Ramos (cell line): ENCODE data around the gene RNU5D-1.

Source experiments
- in situ Hi-C: fragments of 300-500 bp; cut with MboI; formaldehyde crosslinking; loops from one replicate; pipeline ENCODE4 v1.14.3; 2022; ENCODE audit warnings: low sequenced_read_pairs; ENCODE audit not compliant: unreplicated experiment

RNU5D-1 gene

DNA sequence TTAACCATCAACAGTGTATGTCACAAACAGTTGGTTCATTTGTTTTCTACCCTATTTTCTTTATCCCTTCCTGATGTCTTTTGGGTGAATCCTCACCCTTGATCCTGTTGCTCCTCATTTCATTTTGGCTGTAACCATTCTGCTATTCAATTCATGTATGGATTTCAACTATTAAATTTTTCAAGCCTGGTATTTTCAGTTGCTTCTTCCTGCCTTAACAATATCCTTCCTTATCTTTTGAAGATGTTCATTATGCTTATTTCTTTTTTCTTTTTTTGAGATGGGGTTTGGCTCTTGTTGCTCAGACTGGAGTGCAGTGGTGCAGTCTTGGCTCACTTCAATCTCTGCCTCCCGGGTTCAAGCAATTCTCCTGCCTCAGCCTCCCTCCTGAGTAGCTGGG is 2.8 kb upstream of the RNU5D-1 start:
- in situ Hi-C loops = loop anchor here (5.0 kb wide), 1 partner anchor 84 kb away; no protein-coding TSS in a partner anchor

- in situ Hi-C loops = loop anchor here (5.0 kb wide), 1 partner anchor 84 kb away; no protein-coding TSS in a partner anchor
Measured at GRCh38 chr1:44733365-44733764, 2.4 kb upstream of the RNU5D-1 start.

GRCh38 chr1:44724955-44725698 is 5.8 kb downstream of the RNU5D-1 start:
- in situ Hi-C loops = no loop called here

GRCh38 chr1:44724296-44724954 is 6.5 kb downstream of the RNU5D-1 start:
- in situ Hi-C loops = no loop called here

DNA sequence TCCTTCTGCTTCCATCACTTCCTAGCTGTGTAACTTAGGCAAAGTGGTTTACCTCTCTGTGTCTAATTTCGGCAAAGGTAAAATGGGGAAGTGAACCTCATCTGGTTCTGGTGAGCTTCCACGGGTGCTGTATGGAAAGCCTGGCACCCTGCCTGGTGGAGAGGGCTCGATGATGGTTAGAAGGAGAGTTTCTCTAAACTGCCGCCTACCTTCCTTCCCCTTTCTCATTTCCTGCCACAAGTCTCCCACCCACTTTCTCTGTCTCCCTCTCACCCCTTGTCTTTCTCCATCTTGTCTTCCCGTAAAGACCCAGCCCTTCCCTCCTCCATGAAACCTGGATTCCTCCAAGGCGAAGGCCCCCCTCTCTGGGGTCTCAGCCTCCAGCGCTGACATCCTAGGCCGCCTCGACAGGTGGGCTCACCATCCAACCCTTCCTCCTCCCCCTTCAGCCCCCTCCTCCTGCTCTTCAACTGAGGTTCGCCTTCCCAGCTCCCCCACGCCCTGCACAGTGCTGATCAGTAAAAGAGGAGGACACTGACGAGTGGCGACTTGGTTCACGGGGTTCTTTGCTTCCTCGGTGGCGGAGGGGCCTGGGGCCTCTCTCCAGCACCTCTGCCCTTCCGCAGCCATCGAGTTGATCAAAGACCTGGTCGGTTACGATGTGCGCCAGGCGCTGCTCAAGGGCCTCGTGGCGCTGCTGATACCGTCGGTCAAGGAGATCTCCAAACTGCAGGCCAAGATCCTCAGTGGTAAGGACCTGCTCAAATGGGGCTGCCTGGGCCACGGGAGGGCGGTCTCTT is 7.3 kb downstream of the RNU5D-1 start:
- in situ Hi-C loops = no loop called here

- in situ Hi-C loops = no loop called here
Measured at GRCh38 chr1:44723064-44723463, 7.9 kb downstream of the RNU5D-1 start.

DNA sequence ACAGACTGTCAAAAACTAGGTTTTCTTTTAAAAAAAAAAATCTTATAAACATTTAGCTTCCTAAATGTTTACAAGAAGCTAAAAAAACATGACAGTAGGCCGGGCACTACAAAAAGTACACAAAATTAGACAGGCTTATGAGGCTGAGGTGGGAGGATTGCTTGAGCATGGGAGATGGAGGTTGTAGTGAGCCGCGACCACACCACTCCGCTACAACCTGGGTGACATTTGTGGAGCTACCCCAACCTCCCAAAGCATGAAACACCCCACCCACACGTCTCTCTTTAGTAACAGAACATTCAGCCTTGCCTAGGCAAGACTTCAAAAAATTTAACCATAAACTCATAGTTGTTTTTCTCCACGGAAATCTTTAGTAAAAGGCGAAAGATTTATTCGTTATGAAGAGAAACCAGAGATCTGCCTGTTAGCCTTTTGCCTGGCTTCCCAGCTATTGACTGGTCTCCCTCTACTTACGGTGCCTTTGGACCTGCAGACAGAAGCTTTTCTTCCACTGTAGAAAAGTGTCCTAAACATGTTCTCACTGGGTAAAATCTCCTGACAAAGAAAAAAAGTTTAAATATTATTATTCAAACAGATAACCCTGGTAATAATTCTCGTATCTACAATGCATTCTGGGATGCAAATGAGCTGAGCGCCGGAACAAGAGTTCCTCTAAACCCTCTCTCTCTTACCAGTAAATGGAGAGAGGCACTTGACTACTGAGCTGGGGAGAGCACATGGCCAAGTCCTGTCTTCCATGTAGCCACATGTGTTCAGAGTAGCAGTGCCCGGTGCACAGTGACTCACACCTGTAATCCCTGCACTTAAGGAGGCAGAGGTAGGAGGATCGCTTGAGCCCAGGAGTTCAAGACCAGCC is 9.2 kb downstream of the RNU5D-1 start:
- in situ Hi-C loops = no loop called here

- in situ Hi-C loops = no loop called here
Measured at GRCh38 chr1:44720281-44720680, 10.7 kb downstream of the RNU5D-1 start.

GRCh38 chr1:44719318-44719717 is 11.7 kb downstream of the RNU5D-1 start:
- in situ Hi-C loops = loop anchor here (5.0 to 10.0 kb wide), 3 partner anchors 293 to 775 kb away; partner anchors contain the start of genes HECTD3, TESK2 and UROD

GRCh38 chr1:44718091-44718490 is 12.9 kb downstream of the RNU5D-1 start:
- in situ Hi-C loops = loop anchor here (5.0 to 10.0 kb wide), 3 partner anchors 294 to 777 kb away; partner anchors contain the start of genes HECTD3, TESK2 and UROD

DNA sequence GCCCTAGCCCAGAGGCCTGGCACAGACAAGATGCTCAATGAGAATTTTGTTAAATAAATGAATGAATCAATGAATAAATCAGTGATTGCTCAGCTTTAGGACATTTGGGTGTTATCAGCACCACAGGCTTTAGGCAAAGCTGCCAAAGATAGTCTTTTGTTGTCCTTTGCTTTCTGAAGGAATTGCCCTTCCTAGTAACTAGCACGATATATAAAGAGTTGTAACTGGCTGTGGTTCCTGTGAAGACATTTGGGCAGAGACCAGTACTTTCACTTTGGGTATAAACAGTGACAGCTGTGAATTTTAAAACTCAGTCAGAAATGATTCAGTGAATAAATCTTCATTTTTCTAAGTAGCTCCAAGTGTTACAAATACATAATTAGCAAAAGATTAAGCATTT is 13.3 kb downstream of the RNU5D-1 start:
- in situ Hi-C loops = loop anchor here (5.0 to 10.0 kb wide), 3 partner anchors 295 to 777 kb away; partner anchors contain the start of genes HECTD3, TESK2 and UROD

GRCh38 chr1:44717156-44717555 is 13.8 kb downstream of the RNU5D-1 start:
- in situ Hi-C loops = loop anchor here (5.0 to 10.0 kb wide), 3 partner anchors 295 to 778 kb away; partner anchors contain the start of genes HECTD3, TESK2 and UROD

- in situ Hi-C loops = loop anchor here (5.0 to 10.0 kb wide), 3 partner anchors 297 to 780 kb away; partner anchors contain the start of genes HECTD3, TESK2 and UROD
Measured at GRCh38 chr1:44714944-44715571, 15.9 kb downstream of the RNU5D-1 start.

- in situ Hi-C loops = loop anchor here (10.0 kb wide), 2 partner anchors 590 to 780 kb away; partner anchors contain the start of gene TESK2
Measured at GRCh38 chr1:44714532-44714931, 16.4 kb downstream of the RNU5D-1 start.

DNA sequence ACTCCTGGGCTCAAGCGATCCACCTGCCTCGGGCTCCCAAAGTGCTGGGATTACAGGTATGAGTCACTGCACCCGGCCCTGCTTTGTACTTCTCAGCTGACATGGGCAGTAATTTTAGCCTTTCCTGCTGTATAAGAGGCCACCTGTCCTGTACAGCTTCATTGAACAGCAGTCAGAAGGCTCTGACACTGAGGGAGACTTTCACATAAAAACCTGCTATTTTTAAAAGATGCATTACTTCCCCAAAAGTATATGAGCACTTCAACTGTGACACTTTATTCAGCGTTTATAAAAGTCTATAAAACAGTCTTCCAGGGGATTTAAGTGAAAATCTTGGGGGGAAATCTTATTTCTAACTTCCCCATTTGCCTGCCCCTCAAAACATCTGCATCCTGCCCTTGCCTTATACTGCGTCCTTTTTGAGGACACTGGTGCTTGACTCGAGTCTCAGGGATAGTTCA is 17.6 kb downstream of the RNU5D-1 start:
- in situ Hi-C loops = loop anchor here (10.0 kb wide), 2 partner anchors 591 to 781 kb away; partner anchors contain the start of gene TESK2

DNA sequence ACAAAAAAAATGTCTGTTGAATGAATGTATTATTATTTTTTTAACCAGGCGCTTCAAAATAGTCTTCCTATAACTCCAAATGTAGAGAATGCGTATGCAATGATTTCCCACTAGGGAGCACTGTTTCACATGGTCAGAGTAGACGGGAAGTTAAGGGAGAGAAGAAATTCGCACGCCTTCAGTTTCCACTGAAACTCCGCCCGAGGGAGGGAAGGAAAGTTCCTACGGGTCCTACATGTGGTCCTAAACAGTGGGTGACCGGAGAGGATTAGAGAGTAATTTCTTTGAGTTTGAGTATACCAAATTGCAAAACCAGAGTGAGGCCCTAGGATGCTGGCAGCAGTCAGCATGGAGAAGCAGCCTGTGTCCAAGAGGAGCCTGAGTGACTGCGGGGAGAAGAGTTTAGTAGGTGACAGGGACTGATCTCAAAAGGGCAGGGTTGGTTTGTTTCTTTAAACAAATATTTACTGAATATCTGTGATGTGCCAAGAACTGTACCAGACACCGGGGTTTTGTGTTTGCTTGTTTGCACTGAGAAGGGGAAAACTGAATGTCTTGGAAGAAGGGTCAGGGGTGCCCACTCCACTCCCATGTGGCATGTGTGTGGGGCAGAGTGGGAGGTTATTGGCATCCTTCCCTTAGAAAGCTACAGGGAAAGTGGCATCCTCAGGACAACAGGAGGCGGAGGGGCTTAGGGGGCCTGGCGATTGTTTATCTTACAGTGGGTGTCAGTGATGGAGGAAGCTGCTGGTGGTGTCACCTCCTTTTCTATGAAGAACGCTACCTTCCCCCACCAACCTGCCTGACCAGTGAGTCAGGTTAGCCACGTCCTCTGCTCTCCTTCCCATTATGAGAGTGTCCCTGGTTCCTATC is 22.8 kb downstream of the RNU5D-1 start:
- in situ Hi-C loops = no loop called here

GRCh38 chr1:44707112-44707881 is 23.7 kb downstream of the RNU5D-1 start:
- in situ Hi-C loops = no loop called here
